HepG2 (cell line): ENCODE results near the gene ZDHHC14.

Experiments used
- ATM ChIP-seq: fragments of 450-650 bp; IDR thresholded peaks from 2 replicates; pipeline ENCODE4 v1.7.1; 2017; ENCODE audit warnings: mild to moderate bottlenecking, borderline replicate concordance
- EZH2 ChIP-seq: conservative IDR thresholded peaks from 2 replicates; pipeline ENCODE4 v1.6.1; 2012; ENCODE audit warnings: mild to moderate bottlenecking, low read depth, low read length, moderate library complexity
- MXI1 ChIP-seq: IDR thresholded peaks from 3 replicates; pipeline ENCODE4 v1.6.1; 2012; ENCODE audit warnings: low read depth, low read length, inconsistent platforms, borderline replicate concordance
- PCBP1 ChIP-seq: fragments of 200-400 bp; formaldehyde crosslinking; IDR thresholded peaks from 2 replicates; pipeline ENCODE4 v1.6.1; 2017; ENCODE audit warnings: mild to moderate bottlenecking, low read depth, low read length, borderline replicate concordance
- RFX5 ChIP-seq: IDR thresholded peaks from 2 replicates; pipeline ENCODE4 v1.6.1; 2011; ENCODE audit warnings: low read depth, low read length, improper control_type of control experiment

GRCh38 chr6:157615951-157616350, 235.0 kb downstream of the ZDHHC14 start:
- TF ChIP-seq RFX5 (no peak), ATM (no peak), EZH2 (no peak), PCBP1 (no peak), MXI1 (no peak)
